CD4-positive, alpha-beta T cell (primary cell): ENCODE results near the gene IRX4. TPM values are rescaled to one million over a fixed set of nuclear protein-coding genes. Genes with fewer than 3 reads are reported as not detected.

ENCODE experiments used
- ATAC-seq: fragments of 200-7000 bp; cut with Tn5 transposase; one replicate; pipeline ENCODE4 v1.10.0; 2022; ENCODE audit warnings: mild to moderate bottlenecking; ENCODE audit not compliant: poor library complexity
- CTCF ChIA-PET: fragments of 350-600 bp; sonication (Branson Sonifier 250); formaldehyde crosslinking; loops from one replicate; lab custom pipeline; 2021; ENCODE audit warnings: antibody characterized with exemption, inconsistent platforms; lab: Charles Lee
- POLR2A ChIA-PET: fragments of 350-600 bp; sonication (Branson Sonifier 250); formaldehyde crosslinking; loops from one replicate; lab custom pipeline; 2021; ENCODE audit warnings: antibody characterized with exemption, inconsistent platforms; lab: Charles Lee
- DNase-seq, 14 experiments: peaks; one replicate each; pipeline ENCODE4 v3.0.0-alpha.2; 2013 to 2020; ENCODE audit warnings: mixed read lengths in 2 of 14
- H3K27ac ChIP-seq, 2 donors: one replicate each; pipeline versions ENCODE4 v1.5.1 to v1.7.0; 2013; ENCODE audit warnings: low read length in 2 of 2, low read depth in 1 of 2, mild to moderate bottlenecking in 1 of 2
- H3K27me3 ChIP-seq, 2 experiments: 1 replicate in 1 of 2; 2 replicates in 1 of 2; pipeline versions ENCODE4 v1.6.1 to v1.7.0; 2013; ENCODE audit warnings: low read length in 2 of 2, control low read depth in 1 of 2, mild to moderate bottlenecking in 1 of 2, moderate library complexity in 1 of 2; ENCODE audit not compliant: insufficient read depth in 2 of 2, control insufficient read depth in 1 of 2
- H3K36me3 ChIP-seq: one replicate; pipeline ENCODE4 v1.6.1; 2013; ENCODE audit warnings: low read length, control low read depth; ENCODE audit not compliant: insufficient read depth
- H3K4me1 ChIP-seq: one replicate; pipeline ENCODE4 v1.6.1; 2013; ENCODE audit warnings: low read length, control low read depth; ENCODE audit not compliant: insufficient read depth
- H3K4me3 ChIP-seq: one replicate; pipeline ENCODE4 v1.5.1; 2013; ENCODE audit warnings: mild to moderate bottlenecking, low read length, moderate library complexity
- H3K9me3 ChIP-seq, 2 experiments: 1 replicate in 1 of 2; 2 replicates in 1 of 2; pipeline versions ENCODE4 v1.6.1 to v1.7.0; 2013; ENCODE audit warnings: low read length in 2 of 2, mild to moderate bottlenecking in 2 of 2, control low read depth in 1 of 2, moderate library complexity in 1 of 2; ENCODE audit not compliant: control insufficient read depth in 1 of 2, insufficient read depth in 1 of 2
- H3K27ac Mint-ChIP-seq: one replicate; pipeline ENCODE4 v1.8.0; 2020; ENCODE audit warnings: mixed read lengths
- H3K27me3 Mint-ChIP-seq: one replicate; pipeline ENCODE4 v1.8.0; 2021; ENCODE audit warnings: mixed read lengths
- H3K36me3 Mint-ChIP-seq: one replicate; pipeline ENCODE4 v1.8.0; 2021; ENCODE audit warnings: low read depth, mixed read lengths
- H3K4me1 Mint-ChIP-seq: one replicate; pipeline ENCODE4 v1.8.0; 2021; ENCODE audit warnings: low read depth, mixed read lengths
- H3K4me3 Mint-ChIP-seq: one replicate; pipeline ENCODE4 v1.8.0; 2020; ENCODE audit warnings: mild to moderate bottlenecking, mixed read lengths
- H3K9me3 Mint-ChIP-seq: one replicate; pipeline ENCODE4 v1.8.0; 2020; ENCODE audit warnings: mixed read lengths
- intact Hi-C, 2 experiments: fragments of 100-400 bp; cut with DNase I in 1 of 2; cut with micrococcal nuclease in 1 of 2; formaldehyde crosslinking; loops; one replicate each; pipeline versions ENCODE4 v1.15.1 to v1.9.0; 2023 to 2025; cut with DNase I, micrococcal nuclease
- total RNA-seq, 174 experiments: library from RNA in 2 of 174; stranded (reverse) in 2 of 174; gene quantifications; one replicate each; pipeline ENCODE4 v1.2.3 and lab custom pipeline; 2021 to 2026
- TF ChIP-seq, protein P1 (sequence below): fragments of 200-600 bp; IDR thresholded peaks from one replicate; pipeline ENCODE4 v1.8.0; 2022; ENCODE audit warnings: antibody characterized with exemption, mild to moderate bottlenecking

IRX4 gene
- total RNA-seq, 2 experiments from 2014 or later = not detected

DNA sequence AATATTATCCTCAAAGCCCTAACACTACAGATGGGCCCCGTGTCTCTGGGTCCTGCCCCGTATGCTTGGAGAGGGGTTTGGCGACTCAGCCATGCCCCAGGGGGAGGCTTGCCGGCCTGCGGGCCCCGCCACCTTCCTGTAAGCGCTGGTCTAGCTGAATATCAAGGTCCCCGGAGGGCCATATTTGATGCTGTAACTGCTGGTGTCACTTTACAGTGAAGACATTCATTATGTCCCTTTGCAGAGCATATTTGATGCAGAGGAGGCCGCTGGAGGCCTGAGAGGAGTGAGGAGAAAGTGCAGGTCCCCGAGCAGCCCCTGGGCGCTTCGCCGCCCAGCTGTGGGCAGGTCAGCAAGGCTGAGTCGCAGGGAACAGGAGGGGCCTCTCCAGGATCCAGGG, 16.8 kb downstream of the IRX4 start:
- no peak for DNase-seq
- Mint-ChIP-seq H3K4me3 (no peak overlapping the region), H3K27me3 (peaks cover 34% of the 10 kb centered on the region), H3K27ac (no peak overlapping the region), H3K4me1 (no peaks in the 10 kb centered on the region), H3K36me3 (no peaks in the 10 kb centered on the region), H3K9me3 (no peaks in the 10 kb centered on the region)
- Histone ChIP-seq H3K27ac (no peak overlapping the region), H3K4me1 (no peaks in the 10 kb centered on the region), H3K36me3 (no peaks in the 10 kb centered on the region), H3K27me3 (peaks cover 15 to 30% of the 10 kb centered on the region in 2 experiments), H3K9me3 (peaks cover 0 to 21% of the 10 kb centered on the region in 2 experiments), H3K4me3 (no peak overlapping the region)
- intact Hi-C loops = no loop called here
- POLR2A ChIA-PET = no interaction called here
- CTCF ChIA-PET = no interaction called here
- TF ChIP-seq, protein P1, sequence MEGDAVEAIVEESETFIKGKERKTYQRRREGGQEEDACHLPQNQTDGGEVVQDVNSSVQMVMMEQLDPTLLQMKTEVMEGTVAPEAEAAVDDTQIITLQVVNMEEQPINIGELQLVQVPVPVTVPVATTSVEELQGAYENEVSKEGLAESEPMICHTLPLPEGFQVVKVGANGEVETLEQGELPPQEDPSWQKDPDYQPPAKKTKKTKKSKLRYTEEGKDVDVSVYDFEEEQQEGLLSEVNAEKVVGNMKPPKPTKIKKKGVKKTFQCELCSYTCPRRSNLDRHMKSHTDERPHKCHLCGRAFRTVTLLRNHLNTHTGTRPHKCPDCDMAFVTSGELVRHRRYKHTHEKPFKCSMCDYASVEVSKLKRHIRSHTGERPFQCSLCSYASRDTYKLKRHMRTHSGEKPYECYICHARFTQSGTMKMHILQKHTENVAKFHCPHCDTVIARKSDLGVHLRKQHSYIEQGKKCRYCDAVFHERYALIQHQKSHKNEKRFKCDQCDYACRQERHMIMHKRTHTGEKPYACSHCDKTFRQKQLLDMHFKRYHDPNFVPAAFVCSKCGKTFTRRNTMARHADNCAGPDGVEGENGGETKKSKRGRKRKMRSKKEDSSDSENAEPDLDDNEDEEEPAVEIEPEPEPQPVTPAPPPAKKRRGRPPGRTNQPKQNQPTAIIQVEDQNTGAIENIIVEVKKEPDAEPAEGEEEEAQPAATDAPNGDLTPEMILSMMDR = no peak
- ATAC-seq = no peak

DNA sequence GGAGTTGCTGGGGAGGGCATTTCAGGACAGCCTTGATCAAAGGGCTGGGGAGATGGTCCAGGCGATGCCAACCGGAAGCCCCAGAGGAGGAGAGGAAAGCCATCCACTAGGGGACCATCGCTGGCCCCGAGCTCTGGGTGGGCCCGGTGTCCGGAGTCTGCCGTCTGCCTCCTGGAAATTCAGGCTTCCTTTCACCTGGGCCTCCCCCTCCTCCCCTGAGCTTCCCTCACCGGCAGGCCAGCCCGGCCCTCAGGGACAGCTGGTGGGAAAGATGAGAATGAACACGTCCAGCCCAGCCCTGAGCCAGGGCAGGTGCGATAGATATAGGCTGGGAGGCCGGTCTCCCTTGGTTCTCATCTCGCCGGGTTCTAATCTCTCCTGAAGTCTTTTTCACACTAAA, 17.2 kb downstream of the IRX4 start:
- POLR2A ChIA-PET = no interaction called here

GRCh38 chr5:1864896-1865440, 17.8 kb downstream of the IRX4 start:
- H3K36me3 ChIP-seq = no peaks in the 10 kb centered on the region
- Mint-ChIP-seq H3K36me3 (no peaks in the 10 kb centered on the region), H3K9me3 (no peaks in the 10 kb centered on the region), H3K27me3 (peaks cover 34% of the 10 kb centered on the region), H3K4me1 (no peaks in the 10 kb centered on the region), H3K4me3 (no peak overlapping the region), H3K27ac (no peak overlapping the region)
- POLR2A ChIA-PET = no interaction called here
- H3K4me1 ChIP-seq = no peaks in the 10 kb centered on the region
- ATAC-seq = no peak
- intact Hi-C loops = no loop called here
- CTCF ChIA-PET = no interaction called here
- no peak overlapping the region for H3K4me3 ChIP-seq
- DNase-seq = no peak
- peaks cover 15 to 30% of the 10 kb centered on the region in 2 experiments for H3K27me3 ChIP-seq
- TF ChIP-seq, protein P1 = no peak
- H3K9me3 ChIP-seq = peaks cover 0 to 19% of the 10 kb centered on the region in 2 experiments
- no peak overlapping the region for H3K27ac ChIP-seq

More for the DNA sequence above, 17.2 kb downstream of the IRX4 start:
- CTCF ChIA-PET = no interaction called here
- Histone ChIP-seq H3K36me3 (no peaks in the 10 kb centered on the region), H3K9me3 (peaks cover 0 to 19% of the 10 kb centered on the region in 2 experiments), H3K4me3 (no peak overlapping the region), H3K27ac (no peak overlapping the region), H3K4me1 (no peaks in the 10 kb centered on the region), H3K27me3 (peaks cover 15 to 30% of the 10 kb centered on the region in 2 experiments)
- intact Hi-C loops = no loop called here
- TF ChIP-seq, protein P1 = no peak
- DNase-seq (no peak), ATAC-seq (no peak)
- no peak overlapping the region for H3K4me3 Mint-ChIP-seq
- H3K27me3 Mint-ChIP-seq = peaks cover 34% of the 10 kb centered on the region
- no peaks in the 10 kb centered on the region for H3K4me1 Mint-ChIP-seq
- no peaks in the 10 kb centered on the region for H3K9me3 Mint-ChIP-seq
- no peaks in the 10 kb centered on the region for H3K36me3 Mint-ChIP-seq
- H3K27ac Mint-ChIP-seq = no peak overlapping the region
